HG03103 (cell line): Measurements from ENCODE around the gene EPHA6.

Source experiments
- ATAC-seq: cut with Tn5 transposase; IDR thresholded peaks from one replicate; pipeline ENCODE4 v1.9.1; 2021; ENCODE audit warnings: low read depth; ENCODE audit not compliant: unreplicated experiment

Gene EPHA6

DNA sequence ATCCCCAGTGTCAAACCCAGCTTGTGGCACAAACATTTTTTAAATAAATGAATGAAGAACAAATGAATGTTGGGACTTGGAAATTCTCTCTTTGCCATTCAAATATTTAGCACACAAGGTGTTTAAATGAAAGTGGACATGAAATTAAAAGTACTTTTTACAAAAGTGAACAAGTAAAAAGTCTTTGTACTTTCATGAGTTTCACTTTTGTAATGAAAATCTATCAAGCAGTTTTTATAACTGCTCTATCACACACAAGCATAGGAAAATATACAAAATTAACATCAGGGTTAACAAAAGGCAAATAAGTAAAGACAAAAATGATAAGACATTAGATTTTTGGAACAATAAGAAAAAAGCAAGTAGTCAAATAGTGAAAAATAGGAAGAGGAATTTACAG lies 866.3 kb downstream of the EPHA6 start:
- ATAC-seq, result no peak

DNA sequence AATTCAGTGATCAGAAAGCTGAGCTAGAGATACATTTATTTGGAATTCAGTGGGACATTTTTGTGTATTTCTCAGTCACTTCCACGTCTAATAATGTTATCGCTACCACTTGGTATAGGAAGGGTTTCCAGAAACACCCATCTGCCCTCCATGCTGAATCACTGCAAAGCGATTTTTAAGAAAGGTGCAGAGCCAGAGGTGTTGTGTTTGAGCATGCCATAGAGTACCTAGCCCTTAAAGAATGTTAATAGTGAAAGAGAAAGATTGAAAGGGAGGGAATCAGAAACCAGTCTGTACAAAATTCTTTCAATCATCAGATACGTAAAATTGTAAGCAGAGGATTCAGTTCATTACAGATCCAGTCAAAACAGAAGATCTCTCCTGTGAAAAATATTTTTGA lies 870.1 kb downstream of the EPHA6 start:
- no peak for ATAC-seq

DNA sequence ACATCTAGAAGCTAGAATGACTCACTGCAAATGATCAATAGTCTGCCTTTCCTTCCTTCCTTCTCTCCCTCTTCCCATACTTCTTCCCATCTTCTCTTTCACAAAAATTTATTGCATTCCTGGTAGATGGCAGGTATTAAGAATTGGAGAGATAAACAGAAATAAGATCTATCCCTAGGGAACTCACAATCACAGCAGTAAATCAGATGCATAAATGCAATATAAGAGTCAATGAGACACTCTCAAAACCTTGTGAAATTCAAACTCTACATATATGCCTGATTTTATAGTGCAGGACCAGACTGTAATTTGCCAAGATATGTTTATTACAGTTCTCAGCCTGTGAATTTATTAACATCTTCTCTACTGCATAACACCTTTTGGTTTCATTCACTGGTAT lies 871.9 kb downstream of the EPHA6 start:
- ATAC-seq, result no peak

DNA sequence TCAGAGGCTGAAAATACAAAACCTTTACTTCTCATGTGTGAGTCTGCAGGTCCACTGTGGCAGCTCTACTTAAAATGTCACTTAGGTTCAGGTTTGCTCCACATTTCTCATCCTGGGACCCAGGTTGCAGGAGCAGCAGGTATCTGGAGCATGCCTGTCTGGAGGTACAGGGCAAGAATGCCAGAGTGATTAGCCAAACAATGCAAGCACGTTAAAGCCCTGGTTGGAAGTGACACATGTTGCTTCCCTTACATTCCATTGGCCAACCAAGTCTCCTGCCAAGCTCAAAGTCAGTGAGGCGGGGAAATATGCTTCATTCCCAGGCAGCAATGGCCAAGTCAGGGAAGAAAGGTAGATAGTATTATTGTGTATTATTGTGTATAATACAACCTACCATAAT lies 873.3 kb downstream of the EPHA6 start:
- ATAC-seq, result no peak

DNA sequence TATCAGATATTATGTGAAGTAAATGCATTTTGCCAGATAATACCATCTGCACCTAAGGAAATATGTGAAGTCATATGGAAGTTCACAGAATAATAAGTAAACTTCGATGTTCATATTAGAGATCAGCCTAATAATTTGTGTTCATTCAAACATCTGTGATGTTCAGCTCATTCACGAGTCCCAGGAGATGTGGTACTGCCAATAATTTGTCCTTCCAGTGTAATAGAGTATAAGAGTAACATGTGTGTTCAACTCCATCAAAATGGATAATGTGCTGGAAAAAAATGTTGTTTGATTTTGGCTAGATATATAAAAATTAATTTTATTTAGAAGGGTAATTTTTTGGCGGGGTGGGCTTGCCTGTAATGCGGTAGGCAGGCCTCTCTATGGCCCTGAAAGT lies 874.7 kb downstream of the EPHA6 start:
- ATAC-seq, result no peak

DNA sequence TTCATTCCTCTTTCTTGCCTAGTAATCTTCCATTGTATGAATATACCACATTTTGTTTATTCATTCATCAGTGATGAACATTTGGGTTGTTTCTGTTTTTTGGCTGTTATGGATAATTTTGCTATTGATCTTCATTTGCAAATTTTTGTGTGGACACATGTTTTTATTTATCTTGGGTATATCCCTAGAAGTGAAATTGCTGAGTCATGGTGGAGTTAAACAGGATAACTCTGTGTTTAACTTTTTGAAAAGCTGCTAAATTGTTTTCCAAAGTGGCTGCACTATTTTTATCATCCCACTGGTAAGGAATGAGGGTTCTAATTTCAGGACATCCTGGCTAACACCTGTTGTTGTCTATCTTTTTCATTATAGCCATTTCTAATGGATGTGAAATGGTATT lies 875.6 kb downstream of the EPHA6 start:
- no peak for ATAC-seq

DNA sequence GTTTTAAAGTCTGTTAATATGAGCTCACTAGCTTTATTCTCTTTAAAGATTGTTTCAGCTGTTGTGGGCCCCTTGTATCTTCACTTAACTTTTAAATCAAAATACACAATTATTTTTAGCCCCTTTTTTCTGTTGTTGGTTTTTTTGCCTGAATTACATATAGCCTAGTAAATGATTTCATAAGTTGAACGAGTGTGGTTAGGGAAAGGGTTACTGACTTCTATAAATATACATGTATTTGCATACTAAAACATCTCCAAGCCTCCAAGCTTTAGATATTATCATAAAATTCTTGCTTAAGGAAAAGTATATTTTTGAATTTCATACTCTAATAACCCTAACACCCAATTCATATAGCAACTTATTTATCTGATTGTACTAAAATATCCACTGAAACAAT lies 877.0 kb downstream of the EPHA6 start:
- no peak for ATAC-seq

DNA sequence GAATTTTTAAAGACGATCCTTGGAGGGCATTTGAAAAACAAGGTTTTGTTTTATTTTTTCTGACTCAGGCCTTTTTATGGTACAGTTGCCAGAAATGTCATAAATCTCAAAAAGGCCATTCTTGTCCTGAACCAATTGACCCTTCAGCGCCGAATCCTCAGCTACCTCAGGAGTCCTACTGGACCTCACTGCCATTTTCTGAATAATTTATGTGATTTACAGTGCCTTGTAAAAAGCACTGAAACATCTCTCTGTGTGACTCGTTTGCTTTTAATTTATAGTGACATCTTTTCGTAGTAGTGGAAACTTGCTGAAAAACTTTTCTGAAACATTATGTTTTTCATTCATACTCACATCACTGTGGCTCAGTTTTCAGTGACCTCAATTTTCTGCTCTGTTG lies 878.0 kb downstream of the EPHA6 start:
- no peak for ATAC-seq

DNA sequence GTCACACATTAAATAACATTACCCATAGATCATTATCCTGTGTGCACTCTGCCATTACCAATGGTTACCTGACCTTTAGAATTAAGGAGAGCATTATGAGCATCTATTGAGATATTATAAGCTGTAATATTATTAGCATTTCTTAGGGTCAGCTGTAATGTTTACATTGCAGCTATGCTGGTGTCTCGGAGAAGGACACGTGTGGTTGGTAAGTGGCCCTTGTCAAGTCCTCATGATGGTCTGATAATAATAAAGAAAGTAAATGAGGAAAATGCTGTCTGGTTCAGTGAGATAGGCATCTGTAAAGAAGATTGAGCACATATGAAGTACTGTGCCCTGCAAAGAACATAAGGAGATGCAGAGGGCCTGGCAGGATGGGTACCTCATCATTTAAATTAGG lies 878.4 kb downstream of the EPHA6 start:
- ATAC-seq, result no peak

DNA sequence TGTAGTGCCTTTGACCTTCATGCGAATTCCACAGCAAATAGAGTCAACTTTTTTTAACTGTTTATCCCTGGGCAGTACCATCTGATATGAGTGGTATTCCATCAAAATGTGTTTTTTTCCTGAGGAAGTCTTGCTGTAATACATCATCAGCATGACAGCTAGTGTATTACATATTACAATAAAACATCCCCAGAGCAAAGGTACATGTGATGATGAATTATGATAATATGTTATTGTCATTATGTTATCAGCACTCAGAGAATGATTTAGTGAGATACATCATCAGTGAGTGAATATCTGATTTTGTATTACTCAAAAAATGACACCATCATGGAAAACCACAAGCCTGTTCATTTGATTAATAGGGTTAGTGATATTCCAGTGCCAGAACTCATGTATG lies 880.5 kb downstream of the EPHA6 start:
- no peak for ATAC-seq

DNA sequence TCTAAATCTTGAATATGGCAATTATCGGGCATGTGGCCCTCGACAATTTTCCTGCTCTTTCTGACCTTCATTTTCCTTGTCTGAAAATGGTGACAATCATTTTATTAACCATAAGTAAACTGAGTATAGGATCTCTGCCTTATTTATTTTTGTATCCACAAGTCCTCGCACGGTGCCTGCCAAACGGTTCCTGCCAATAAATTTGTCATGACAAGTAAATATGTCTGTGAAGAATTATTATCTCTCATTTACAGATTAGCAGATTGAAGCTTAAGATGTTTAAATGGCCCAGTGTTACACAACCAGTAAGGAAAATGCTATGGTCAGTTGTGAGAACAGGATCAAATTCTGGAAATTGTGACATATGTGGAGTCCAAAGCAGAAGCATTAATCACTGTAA lies 884.3 kb downstream of the EPHA6 start:
- no peak for ATAC-seq

DNA sequence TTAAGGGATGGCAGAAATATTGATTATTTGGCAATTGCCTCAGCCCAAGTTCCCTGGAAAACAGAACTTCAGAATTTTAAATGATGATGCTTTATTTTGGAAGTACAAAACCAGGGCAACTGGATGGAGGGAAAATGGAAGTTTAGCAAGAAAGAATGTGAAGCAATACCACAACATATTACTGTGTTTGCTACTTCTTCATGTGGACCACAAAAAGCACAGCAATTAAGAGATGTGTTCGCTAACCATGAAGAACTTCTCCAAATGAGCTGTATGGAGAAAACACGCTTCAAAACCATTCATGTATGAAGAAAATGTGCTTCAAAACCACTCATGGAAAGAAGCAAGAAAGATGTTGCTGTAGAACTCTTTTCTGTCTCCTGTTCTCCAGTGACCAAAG lies 885.5 kb downstream of the EPHA6 start:
- no peak for ATAC-seq

DNA sequence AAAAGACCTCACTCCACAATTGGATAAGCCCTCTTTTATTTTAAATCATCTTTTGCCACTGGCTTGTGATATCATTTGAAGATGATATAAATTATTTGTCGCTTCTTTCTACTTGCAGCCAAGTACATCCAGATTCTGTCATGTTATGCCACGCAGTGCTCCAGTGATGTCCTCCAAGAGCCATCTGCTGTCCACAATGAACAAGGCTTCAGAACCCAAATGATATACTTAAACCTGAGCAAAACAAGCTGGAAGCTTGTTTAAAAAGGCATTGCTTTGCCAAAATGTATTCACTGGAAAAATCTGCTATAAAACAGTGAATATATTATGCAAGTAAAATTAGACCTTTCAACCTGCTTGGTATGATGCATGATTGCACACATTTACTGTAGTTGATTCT lies 891.4 kb downstream of the EPHA6 start:
- ATAC-seq, result no peak

DNA sequence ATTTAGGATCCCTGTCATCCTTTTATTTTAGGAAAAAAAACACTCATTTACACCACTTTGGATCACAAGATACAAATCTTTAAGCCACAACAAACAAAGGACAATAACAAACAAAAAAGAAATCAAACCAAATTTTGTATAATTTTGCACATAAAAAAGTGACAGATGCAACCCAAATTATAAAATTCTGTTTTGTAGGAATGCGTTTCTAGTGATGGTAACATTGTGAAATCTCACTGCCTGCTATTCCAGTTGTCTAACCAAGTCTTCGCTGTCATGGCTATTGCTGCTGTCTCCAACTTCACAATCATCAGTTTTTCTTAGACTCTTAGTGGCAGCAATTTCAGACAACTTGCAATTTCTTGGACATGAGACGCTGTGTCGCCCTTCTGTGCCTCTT lies 891.8 kb downstream of the EPHA6 start:
- ATAC-seq, result no peak

DNA sequence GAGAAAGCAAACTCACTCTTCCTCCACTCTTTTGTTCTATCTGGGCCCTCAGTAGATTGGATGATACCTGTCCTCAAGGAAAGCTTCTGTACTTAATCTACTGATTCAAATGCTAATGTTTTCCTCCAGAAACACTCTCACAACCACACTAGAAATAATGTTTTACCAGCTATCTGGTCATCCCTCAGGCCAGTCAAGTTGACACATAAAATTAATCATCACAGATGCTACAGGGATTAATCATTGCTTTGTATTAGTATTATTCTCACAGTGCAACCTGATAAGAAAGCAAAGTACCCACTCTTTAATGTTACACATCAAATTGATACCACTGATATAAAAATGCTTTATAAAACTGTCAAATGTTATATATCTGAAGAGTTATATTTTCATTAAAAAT lies 897.3 kb downstream of the EPHA6 start:
- ATAC-seq, result no peak

DNA sequence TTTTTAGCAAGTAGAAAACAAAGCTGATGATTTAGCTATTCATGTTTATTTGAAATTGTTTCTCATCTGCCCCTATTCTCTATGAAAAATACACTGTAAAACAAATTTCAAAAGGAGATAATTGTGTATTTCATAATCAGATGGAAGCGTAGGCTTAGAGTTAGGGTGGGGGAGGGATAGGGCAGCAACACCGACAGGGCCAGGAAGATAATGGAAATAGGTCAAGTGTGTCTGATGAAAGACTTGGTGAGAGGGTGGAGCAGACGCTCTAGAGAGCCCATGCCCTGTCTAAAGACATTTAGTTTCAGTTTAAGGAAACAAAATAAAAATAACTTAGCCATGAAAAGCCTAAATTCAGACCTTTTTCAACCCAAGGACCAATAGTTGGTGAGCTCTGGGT lies 898.5 kb downstream of the EPHA6 start:
- ATAC-seq, result no peak

DNA sequence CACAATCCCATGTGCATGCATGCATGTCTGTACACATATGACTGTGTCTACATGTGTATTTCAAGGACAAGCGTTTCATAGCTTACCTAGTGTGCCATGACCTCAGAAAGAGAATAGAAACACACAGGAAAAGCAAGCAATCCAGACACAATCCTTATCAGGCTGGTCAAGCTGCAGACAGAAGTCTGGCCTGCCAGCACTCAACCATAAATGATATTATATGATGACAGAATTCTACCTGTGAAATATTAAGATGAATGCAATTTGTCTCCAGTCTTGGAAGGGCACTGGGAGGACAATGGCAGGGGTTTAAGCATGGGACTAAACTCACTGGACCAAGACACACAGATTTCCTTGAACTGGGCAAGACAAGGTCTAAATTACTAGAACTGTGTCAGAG lies 899.2 kb downstream of the EPHA6 start:
- ATAC-seq, result no peak

DNA sequence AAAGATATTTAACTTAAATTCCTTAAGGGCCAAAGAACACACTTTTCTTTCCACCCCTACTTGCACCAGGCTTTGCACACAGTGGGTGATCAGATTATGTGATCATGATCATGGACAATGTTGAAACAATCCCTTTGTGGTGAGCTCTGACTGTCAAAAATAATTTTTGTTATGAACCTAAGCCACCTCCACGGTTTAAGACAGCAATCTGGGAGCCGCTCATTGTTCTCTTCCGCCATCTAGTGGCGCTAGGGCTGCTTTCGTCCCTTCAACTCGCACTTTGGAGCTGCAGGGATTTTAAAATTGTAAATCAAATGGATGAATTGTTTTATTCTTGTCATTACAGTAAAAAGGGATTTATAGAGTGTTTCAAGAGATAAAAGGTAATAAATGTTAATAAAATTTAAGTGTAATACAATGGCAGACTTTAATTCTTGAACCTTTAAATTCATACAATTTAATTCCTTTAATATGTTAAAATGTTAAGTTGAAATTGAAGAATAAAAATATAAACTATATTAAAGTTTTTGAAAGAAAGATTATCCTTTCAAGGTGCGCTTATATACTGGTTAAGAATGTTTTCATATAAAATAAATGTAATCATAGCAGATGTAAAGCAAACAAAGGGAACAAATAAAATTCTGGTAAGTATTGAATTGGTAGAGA lies 904.9 kb downstream of the EPHA6 start:
- peak; percentile 88 for ATAC-seq

DNA sequence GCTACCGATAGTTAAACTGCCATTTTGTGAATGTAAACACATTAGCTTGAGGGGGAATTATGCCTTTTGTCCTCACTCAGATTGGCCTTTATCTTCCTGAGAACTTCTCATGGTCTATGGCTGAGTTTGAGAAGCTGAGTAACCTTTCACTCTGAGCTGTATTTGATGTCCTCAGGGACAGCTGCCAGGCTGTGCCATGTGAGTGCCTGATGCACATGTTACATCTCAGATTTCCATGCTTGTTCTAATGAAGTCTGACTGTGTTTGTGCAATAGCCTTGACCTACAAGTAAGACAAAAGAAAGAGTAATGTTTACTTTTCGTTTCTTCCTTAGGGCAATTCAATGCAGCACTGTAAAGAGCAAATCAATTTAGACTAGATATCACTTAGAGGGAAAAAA lies 906.0 kb downstream of the EPHA6 start:
- ATAC-seq, result no peak

DNA sequence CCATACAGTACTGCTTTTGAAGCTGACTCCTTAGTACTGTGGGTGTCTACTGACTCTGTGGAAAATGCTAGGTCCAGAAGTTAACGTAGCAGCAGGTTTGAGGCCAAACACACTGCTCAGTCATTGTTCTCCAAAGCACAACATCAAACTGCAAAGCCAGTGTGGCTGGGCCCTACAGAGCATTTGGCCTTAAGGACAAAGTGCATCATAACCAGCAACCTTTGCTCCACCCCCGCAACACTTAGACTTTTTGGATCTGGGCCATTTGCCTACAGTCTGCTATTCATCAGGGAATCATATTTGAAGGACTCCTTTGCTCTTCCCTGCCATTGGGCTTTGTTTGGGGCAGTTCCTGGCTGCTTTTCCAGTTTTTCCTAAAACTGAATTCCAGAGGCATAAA lies 907.1 kb downstream of the EPHA6 start:
- no peak for ATAC-seq

DNA sequence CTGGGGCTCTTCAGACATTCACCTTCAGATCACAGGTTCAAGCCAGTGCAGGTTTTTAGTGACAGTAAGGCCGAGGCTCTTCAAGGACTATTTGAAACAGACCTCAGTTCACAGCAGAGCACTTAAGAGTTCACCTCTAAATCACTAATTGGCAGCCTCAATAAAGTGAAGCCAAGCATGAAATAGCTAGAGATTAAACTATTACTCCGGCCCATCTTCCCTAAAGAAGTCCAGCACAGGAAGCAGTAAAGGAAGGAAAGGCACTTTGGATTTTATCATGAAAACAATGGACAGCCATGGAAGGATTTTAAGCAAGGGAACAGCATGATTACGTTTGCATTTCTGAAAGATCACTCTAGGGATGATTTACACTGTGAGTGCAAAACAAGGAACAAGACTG lies 922.5 kb downstream of the EPHA6 start:
- no peak for ATAC-seq

DNA sequence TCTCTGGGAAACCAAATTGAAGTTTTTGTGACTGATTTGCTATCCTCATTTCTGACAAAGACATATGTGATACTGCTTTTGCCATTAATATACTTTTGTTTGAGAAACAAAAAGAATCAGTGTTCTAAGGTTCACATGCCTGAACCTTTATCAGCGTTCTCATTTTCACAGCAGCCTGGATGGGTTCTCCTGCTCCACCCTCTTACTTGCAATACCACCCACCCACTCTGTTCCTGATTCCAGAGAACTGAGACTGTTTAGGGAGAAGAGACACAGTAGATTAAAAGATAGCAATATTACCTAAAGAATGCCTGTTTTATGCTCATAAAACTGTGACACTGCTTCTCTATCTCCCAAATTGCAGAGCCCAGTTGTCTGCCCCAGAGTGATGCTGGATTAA lies 924.4 kb downstream of the EPHA6 start:
- no peak for ATAC-seq

DNA sequence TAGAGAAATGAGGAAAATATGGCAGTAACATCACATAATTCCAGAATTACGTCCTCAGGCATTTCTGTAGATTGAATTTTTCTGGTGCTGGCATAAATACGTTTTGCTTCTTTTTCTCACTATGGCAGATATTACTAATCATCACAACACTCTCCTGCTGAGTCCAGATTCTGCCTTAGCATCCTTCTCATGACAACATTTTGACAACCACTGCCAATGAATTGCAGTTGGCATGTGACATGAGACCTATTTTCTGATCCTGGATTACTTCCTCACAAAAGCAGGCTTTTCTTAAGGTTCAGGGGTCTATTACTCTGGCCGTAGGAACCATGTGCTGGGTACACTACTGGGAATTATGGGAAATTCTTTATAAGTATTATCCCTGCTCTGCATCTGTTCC lies 927.6 kb downstream of the EPHA6 start:
- ATAC-seq, result no peak
